ENCODE results near the gene ART5.

Gene ART5

DNA sequence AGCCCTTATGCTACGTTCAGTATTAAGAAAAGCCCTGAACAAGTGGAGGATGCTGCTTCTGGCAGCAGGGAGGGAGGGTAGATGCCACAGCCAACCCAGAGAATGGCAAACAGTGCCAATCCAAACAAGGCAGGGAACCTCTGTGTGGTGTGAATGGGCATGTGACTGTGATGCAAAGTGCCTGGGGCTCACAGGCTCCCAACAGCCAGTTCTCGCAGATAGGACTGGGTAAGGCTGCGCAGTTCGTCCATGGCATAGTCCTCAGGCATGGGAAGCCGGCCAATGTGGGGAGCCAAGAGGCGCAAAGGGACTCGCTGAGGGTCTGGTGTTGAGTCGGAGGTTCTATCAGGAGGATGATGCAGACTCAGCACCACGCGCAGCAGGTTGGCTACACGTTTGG lies 34.2 kb upstream of the ART5 start:
- no peak for TF ChIP-seq SUZ12 (IDR thresholded peaks at IDR 0.05; ENCODE audit: extremely low read depth, insufficient read depth, insufficient read length)
- no peak for TF ChIP-seq ZNF274 (IDR thresholded peaks at IDR 0.05; ENCODE audit: low read depth, low read length)
- TF ChIP-seq YY1 (IDR thresholded peaks at IDR 0.05; ENCODE audit: insufficient read depth, insufficient read length): no peak
- no peaks in the 10 kb centered on the region for H3K27me3 ChIP-seq (ENCODE audit: insufficient read depth, insufficient read length)
- H3K9me3 ChIP-seq (ENCODE audit: insufficient read depth, low read length): no peaks in the 10 kb centered on the region
- peaks cover 6% of the 10 kb centered on the region for H3K4me1 ChIP-seq (ENCODE audit: insufficient read depth, insufficient read length)
- H3K4me3 ChIP-seq (ENCODE audit: insufficient read length, low read depth): no peak overlapping the region
- H3K36me3 ChIP-seq (ENCODE audit: insufficient read depth, insufficient read length, low read length): peaks cover 89% of the 10 kb centered on the region
- no peak overlapping the region for H3K9ac ChIP-seq (ENCODE audit: insufficient read length, low read depth)
- DNase-seq (ENCODE audit: low read depth, low spot score): no peak

DNA sequence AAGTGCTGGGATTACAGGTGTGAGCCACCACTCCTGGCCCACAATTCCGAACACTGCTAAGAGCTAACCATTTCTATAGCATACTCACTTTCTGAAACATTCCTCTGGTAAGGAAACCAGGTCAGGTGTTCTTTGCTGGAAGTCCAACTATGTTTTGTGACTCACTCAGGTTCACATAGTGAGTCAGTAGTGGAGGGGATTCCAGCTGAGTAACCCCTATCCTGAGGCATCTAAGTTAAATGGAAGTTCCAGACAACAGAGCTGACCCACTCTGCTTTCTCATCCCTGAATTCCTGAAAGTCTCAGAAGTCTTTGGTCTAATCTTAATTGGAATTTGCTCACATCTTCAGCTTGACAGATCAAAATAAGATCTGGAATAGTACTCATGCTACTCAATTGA lies 32.4 kb upstream of the ART5 start:
- Histone ChIP-seq H3K9me3 (ENCODE audit: insufficient read depth, low read length) (no peaks in the 10 kb centered on the region), H3K4me1 (ENCODE audit: insufficient read depth, insufficient read length) (peaks cover 6% of the 10 kb centered on the region), H3K36me3 (ENCODE audit: insufficient read depth, insufficient read length, low read length) (peaks cover 87% of the 10 kb centered on the region), H3K4me3 (ENCODE audit: insufficient read length, low read depth) (no peak overlapping the region), H3K9ac (ENCODE audit: insufficient read length, low read depth) (no peak overlapping the region), H3K27me3 (ENCODE audit: insufficient read depth, insufficient read length) (no peaks in the 10 kb centered on the region)
- no peak for DNase-seq (ENCODE audit: low read depth, low spot score)
- TF ChIP-seq ZNF274 (IDR thresholded peaks at IDR 0.05; ENCODE audit: low read depth, low read length) (no peak), YY1 (IDR thresholded peaks at IDR 0.05; ENCODE audit: insufficient read depth, insufficient read length) (no peak), SUZ12 (IDR thresholded peaks at IDR 0.05; ENCODE audit: extremely low read depth, insufficient read depth, insufficient read length) (no peak)

DNA sequence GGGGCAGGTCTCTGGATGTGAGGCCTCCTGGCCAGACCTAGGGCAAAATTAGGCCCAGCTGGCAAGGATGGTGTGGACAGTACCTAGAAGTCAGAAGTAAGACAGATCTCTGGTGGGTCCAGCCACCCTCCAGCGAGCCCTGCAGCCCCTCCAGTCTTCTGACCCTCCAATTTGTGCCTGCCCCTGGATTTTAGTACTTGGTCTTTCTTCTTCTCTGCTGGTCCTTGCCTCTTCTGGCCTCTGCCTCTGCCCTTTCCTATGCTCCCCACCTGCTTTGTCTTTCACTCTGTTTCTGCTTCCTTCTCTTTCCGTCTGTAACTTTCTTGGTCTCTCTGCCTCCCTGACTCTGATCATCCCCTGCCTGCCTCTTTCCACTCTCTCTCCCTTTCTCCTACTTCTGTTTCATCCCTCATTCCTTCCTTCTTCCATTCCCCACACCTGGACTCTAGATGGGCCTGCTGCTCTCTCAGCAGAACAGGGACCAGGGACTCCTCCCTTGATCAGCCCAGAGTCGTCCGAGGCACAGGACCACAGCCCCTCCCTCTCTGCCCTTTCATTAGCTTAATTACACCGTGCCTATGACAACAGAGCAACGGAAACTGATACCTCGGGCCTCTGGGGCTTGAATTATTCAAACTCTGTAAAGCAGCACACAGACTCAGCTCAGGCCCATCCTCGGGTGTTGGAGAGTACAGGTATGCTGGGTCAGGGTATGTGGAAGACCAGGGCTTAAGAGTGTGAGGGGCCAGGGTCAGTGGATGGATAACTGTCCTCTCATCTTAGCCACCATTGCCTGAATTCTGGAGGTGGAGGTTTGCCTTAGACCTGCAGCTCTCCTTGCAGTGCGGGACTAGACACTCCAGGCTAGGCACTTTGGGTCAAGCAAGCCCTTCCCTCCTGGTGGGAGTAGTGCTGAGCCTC lies 29.8 kb upstream of the ART5 start, which contains the start of gene CHRNA10:
TSS of gene CHRNA10 (minus strand) at position 51 of the 921 bp plus-strand sequence. CDS start 72 bp downstream, outside the sequence.
- Histone ChIP-seq H3K9ac (ENCODE audit: insufficient read length, low read depth) (no peak within 1 kb of the TSS), H3K9me3 (ENCODE audit: insufficient read depth, low read length) (no peaks in the 10 kb centered on the region), H3K27me3 (ENCODE audit: insufficient read depth, insufficient read length) (no peaks in the 10 kb centered on the region), H3K4me3 (ENCODE audit: insufficient read length, low read depth) (no peak within 1 kb of the TSS), H3K4me1 (ENCODE audit: insufficient read depth, insufficient read length) (peaks cover 6% of the 10 kb centered on the region), H3K36me3 (ENCODE audit: insufficient read depth, insufficient read length, low read length) (peaks cover 82% of the 10 kb centered on the region)
- DNase-seq (ENCODE audit: low read depth, low spot score): no peak
- TF ChIP-seq SUZ12 (IDR thresholded peaks at IDR 0.05; ENCODE audit: extremely low read depth, insufficient read depth, insufficient read length): no peak
- TF ChIP-seq ZNF274 (IDR thresholded peaks at IDR 0.05; ENCODE audit: low read depth, low read length): no peak

DNA sequence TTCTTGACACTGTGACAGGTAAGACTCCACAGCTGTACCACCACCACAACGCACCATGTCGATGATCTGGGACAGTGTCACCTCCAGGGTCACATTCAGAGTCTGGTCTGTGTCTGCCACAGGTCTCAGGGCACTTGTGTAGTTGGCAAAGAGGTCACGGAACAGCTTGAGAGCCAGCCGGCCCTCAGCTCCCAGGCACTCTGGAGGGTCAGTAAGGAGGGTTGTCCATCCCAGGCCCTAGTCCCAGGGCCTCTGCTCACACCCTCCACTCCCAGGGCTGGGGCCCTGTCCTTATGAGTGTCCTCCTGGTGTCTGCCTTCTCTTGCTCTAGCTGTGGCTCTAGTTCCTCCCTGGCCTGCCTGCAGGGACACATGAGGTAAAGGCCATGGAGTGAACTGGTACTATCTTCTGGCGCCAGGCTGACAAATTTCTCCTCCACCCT lies 28.0 kb upstream of the ART5 start:
- no peak for DNase-seq (ENCODE audit: low read depth, low spot score)
- Histone ChIP-seq H3K9me3 (ENCODE audit: insufficient read depth, low read length) (no peaks in the 10 kb centered on the region), H3K4me1 (ENCODE audit: insufficient read depth, insufficient read length) (peaks cover 4% of the 10 kb centered on the region), H3K4me3 (ENCODE audit: insufficient read length, low read depth) (no peak overlapping the region), H3K9ac (ENCODE audit: insufficient read length, low read depth) (no peak overlapping the region), H3K27me3 (ENCODE audit: insufficient read depth, insufficient read length) (no peaks in the 10 kb centered on the region), H3K36me3 (ENCODE audit: insufficient read depth, insufficient read length, low read length) (peaks cover 83% of the 10 kb centered on the region)
- TF ChIP-seq YY1 (IDR thresholded peaks at IDR 0.05; ENCODE audit: insufficient read depth, insufficient read length): no peak

DNA sequence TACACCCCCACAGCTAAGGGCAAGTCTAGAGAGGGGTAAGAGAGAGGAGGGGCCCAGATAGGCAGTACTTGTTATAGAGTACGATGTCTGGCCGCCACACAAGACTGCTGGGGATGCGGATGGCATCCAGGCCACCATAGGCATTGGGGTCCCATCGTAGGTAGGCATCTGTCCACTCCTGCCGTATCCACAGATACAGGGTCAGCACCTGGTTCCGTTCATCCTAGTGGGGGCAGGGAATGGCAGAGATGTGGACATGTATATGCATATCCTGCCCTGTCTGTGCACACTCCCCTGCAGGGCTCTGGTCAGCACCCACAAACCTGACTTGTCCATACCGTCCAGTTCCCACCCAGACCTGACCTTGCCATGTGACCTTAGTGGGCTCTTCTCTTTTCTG lies 27.3 kb upstream of the ART5 start:
- peaks cover 88% of the 10 kb centered on the region for H3K36me3 ChIP-seq (ENCODE audit: insufficient read depth, insufficient read length, low read length)
- TF ChIP-seq YY1 (IDR thresholded peaks at IDR 0.05; ENCODE audit: insufficient read depth, insufficient read length): no peak
- TF ChIP-seq ZNF274 (IDR thresholded peaks at IDR 0.05; ENCODE audit: low read depth, low read length): no peak
- no peak for TF ChIP-seq SUZ12 (IDR thresholded peaks at IDR 0.05; ENCODE audit: extremely low read depth, insufficient read depth, insufficient read length)
- no peak for DNase-seq (ENCODE audit: low read depth, low spot score)

DNA sequence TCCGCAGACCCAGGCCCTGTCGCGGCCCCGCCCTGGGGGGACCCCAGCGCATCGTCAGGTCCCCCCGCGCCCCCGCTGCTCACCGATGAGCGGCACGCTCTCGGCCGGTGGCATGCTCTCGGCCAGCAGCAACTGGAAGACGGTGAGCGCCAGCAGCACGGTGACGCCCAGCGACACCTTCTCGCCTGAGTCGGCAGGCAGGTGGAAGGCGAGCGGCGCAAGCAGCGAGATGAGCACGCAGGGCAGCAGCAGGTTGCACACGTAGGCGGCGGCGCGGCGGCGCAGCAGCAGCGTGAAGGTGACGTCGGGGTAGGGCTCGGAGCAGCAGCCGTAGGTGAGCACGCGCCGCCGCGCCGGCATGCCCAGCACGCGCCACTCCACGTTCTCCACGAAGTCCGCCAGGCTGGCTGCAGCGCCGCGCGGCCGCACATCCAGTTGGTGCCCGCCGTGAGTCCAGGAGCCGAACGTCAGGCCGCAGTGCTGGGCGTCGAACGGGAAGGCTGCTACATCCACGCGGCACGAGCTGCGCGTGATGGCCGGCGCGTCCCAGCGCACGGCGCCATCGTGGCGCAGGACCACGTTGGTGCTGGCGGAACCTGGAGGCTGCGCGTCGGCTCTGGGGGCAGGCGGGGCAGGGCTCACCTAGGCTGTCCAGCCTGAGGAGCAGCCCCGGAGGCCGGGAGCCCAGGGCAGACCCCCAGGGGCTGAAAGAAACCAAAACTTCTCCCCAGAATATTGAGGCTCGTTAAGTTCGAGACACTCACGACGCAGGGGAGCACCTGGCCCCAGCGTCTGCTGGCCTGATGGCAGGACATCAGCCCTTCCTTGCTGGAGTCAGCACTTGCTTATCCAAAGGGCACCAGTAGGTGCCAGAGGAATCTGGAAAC lies 25.6 kb upstream of the ART5 start:
- TF ChIP-seq YY1 (IDR thresholded peaks at IDR 0.05; ENCODE audit: insufficient read depth, insufficient read length) (no peak), SUZ12 (IDR thresholded peaks at IDR 0.05; ENCODE audit: extremely low read depth, insufficient read depth, insufficient read length) (no peak), ZNF274 (IDR thresholded peaks at IDR 0.05; ENCODE audit: low read depth, low read length) (no peak)
- peaks cover 4% of the 10 kb centered on the region for H3K4me1 ChIP-seq (ENCODE audit: insufficient read depth, insufficient read length)
- H3K36me3 ChIP-seq (ENCODE audit: insufficient read depth, insufficient read length, low read length): peaks cover 76% of the 10 kb centered on the region
- H3K9ac ChIP-seq (ENCODE audit: insufficient read length, low read depth): no peak overlapping the region
- no peak for DNase-seq (ENCODE audit: low read depth, low spot score)
- no peaks in the 10 kb centered on the region for H3K27me3 ChIP-seq (ENCODE audit: insufficient read depth, insufficient read length)
- H3K4me3 ChIP-seq (ENCODE audit: insufficient read length, low read depth): no peak overlapping the region
- no peaks in the 10 kb centered on the region for H3K9me3 ChIP-seq (ENCODE audit: insufficient read depth, low read length)

More for the DNA sequence above, 27.3 kb upstream of the ART5 start:
- H3K4me3 ChIP-seq (ENCODE audit: insufficient read length, low read depth): no peak overlapping the region
- no peaks in the 10 kb centered on the region for H3K27me3 ChIP-seq (ENCODE audit: insufficient read depth, insufficient read length)
- peaks cover 4% of the 10 kb centered on the region for H3K4me1 ChIP-seq (ENCODE audit: insufficient read depth, insufficient read length)
- no peak overlapping the region for H3K9ac ChIP-seq (ENCODE audit: insufficient read length, low read depth)
- H3K9me3 ChIP-seq (ENCODE audit: insufficient read depth, low read length): no peaks in the 10 kb centered on the region

DNA sequence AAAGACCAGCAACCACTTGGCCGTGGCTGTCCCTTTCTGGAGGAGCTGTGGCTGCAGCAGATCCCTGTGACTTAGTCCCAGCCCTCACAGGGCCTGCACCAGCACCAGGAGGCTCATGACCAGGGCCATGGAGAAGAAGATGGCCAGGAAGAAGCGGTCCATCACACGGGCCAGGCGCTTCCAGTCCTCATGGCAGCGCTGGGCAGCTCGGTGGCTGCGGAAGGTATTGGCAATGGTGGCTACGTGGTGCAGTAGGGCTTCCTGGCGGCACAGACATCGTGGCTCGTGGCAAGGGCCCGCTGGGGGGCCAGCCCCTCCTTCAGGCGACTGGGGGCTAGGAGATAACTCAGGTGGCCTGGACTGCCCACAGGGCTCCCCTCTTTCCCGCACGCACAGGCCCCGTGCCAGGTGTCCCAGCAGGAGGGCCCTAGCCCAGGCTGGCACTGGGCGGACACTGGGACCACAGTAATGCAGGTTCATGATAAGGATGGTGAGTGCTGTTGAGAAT lies 24.3 kb upstream of the ART5 start:
- Histone ChIP-seq H3K36me3 (ENCODE audit: insufficient read depth, insufficient read length, low read length) (peaks cover 64% of the 10 kb centered on the region), H3K4me3 (ENCODE audit: insufficient read length, low read depth) (no peak overlapping the region), H3K4me1 (ENCODE audit: insufficient read depth, insufficient read length) (no peaks in the 10 kb centered on the region), H3K9ac (ENCODE audit: insufficient read length, low read depth) (no peak overlapping the region), H3K27me3 (ENCODE audit: insufficient read depth, insufficient read length) (no peaks in the 10 kb centered on the region), H3K9me3 (ENCODE audit: insufficient read depth, low read length) (no peaks in the 10 kb centered on the region)
- TF ChIP-seq ZNF274 (IDR thresholded peaks at IDR 0.05; ENCODE audit: low read depth, low read length): no peak
- no peak for TF ChIP-seq SUZ12 (IDR thresholded peaks at IDR 0.05; ENCODE audit: extremely low read depth, insufficient read depth, insufficient read length)
- no peak for TF ChIP-seq YY1 (IDR thresholded peaks at IDR 0.05; ENCODE audit: insufficient read depth, insufficient read length)
- DNase-seq (ENCODE audit: low read depth, low spot score): no peak

Data from NT2/D1 (cell line).